ENCODE data around the gene ARHGEF2.
"Not testable (repeated sequence)": the region's sequence is repeated elsewhere in the genome, so short reads cannot be mapped to it uniquely, and the experiment has no call there.

Gene ARHGEF2

GRCh38 chr1:155946633-155947219 lies 31.6 kb downstream of the ARHGEF2 start:
- FAIRE-seq (no peak), DNase-seq (ENCODE audit: insufficient read length, low spot score) (no peak)

- DNase-seq (ENCODE audit: insufficient read length, low spot score) (no peak), FAIRE-seq (no peak)
These were observed 33.9 kb downstream of the ARHGEF2 start for GRCh38 chr1:155944444-155944799.

- no peak for DNase-seq (ENCODE audit: insufficient read length, low spot score)
These were observed 35.7 kb downstream of the ARHGEF2 start for GRCh38 chr1:155942578-155943141.

GRCh38 chr1:155941845-155942531 lies 36.4 kb downstream of the ARHGEF2 start:
- FAIRE-seq (no peak), DNase-seq (ENCODE audit: insufficient read length, low spot score) (no peak)

More at GRCh38 chr1:155942578-155943141, 35.7 kb downstream of the ARHGEF2 start:
- no peak for FAIRE-seq

GRCh38 chr1:155940993-155941844 lies 37.1 kb downstream of the ARHGEF2 start, which contains the start of gene RXFP4:
RXFP4 (plus strand) TSS chr1:155941638; CDS start chr1:155941710, 72 bp downstream.
- DNase-seq (ENCODE audit: insufficient read length, low spot score) (no peak), FAIRE-seq (no peak)

- DNase-seq (ENCODE audit: insufficient read length, low spot score): peak; percentile 37
These were observed 37.8 kb downstream of the ARHGEF2 start for GRCh38 chr1:155940482-155940992.

GRCh38 chr1:155938220-155938627 lies 40.1 kb downstream of the ARHGEF2 start:
- FAIRE-seq: no peak
- peak; percentile 64 for DNase-seq (ENCODE audit: insufficient read length, low spot score)

More at GRCh38 chr1:155940482-155940992, 37.8 kb downstream of the ARHGEF2 start:
- no peak for FAIRE-seq

- DNase-seq (ENCODE audit: insufficient read length, low spot score): no peak
- no peak for FAIRE-seq
These were observed 43.3 kb downstream of the ARHGEF2 start for GRCh38 chr1:155934936-155935590.

GRCh38 chr1:155934097-155934935 lies 44.0 kb downstream of the ARHGEF2 start, which contains the start of gene KHDC4:
KHDC4 (minus strand) TSS chr1:155934413; CDS start chr1:155934373, 40 bp downstream.
- DNase-seq (ENCODE audit: insufficient read length, low spot score) (peak; percentile 90), FAIRE-seq (peak; percentile 85)

GRCh38 chr1:155933591-155934096 lies 44.7 kb downstream of the ARHGEF2 start:
- FAIRE-seq: no peak
- no peak for DNase-seq (ENCODE audit: insufficient read length, low spot score)

GRCh38 chr1:155932487-155932886 lies 45.9 kb downstream of the ARHGEF2 start:
- FAIRE-seq: no peak
- DNase-seq (ENCODE audit: insufficient read length, low spot score): no peak

- FAIRE-seq (no peak), DNase-seq (ENCODE audit: insufficient read length, low spot score) (no peak)
These were observed 46.3 kb downstream of the ARHGEF2 start for GRCh38 chr1:155932081-155932480.

GRCh38 chr1:155931332-155932038 lies 46.9 kb downstream of the ARHGEF2 start:
- no peak for FAIRE-seq
- DNase-seq (ENCODE audit: insufficient read length, low spot score): no peak

GRCh38 chr1:155930725-155931124 lies 47.6 kb downstream of the ARHGEF2 start:
- not testable (repeated sequence) for FAIRE-seq; DNase-seq (ENCODE audit: insufficient read length, low spot score)

- no peak for FAIRE-seq
These were observed 49.3 kb downstream of the ARHGEF2 start for GRCh38 chr1:155929057-155929456.

GRCh38 chr1:155925506-155925905 lies 52.8 kb downstream of the ARHGEF2 start:
- DNase-seq (ENCODE audit: insufficient read length, low spot score): no peak
- no peak for FAIRE-seq

More at GRCh38 chr1:155929057-155929456, 49.3 kb downstream of the ARHGEF2 start:
- DNase-seq (ENCODE audit: insufficient read length, low spot score): no peak

GRCh38 chr1:155920717-155921116 lies 57.6 kb downstream of the ARHGEF2 start:
- FAIRE-seq (no peak), DNase-seq (ENCODE audit: insufficient read length, low spot score) (no peak)

GRCh38 chr1:155919801-155920200 lies 58.5 kb downstream of the ARHGEF2 start:
- no peak for FAIRE-seq
- no peak for DNase-seq (ENCODE audit: insufficient read length, low spot score)
